H1 (cell line): ENCODE results near the gene NKAIN2. TPM values are rescaled to one million over a fixed set of nuclear protein-coding genes. Genes with fewer than 3 reads are reported as not detected.

Experiments
- CTCF ChIA-PET: fragments of 300-600 bp; sonication (Branson Sonifier 250); formaldehyde crosslinking; loops from one replicate; lab custom pipeline; 2021; ENCODE audit not compliant: partially characterized antibody; lab: Charles Lee
- POLR2A ChIA-PET: fragments of 300-600 bp; sonication (Branson Sonifier 250); formaldehyde crosslinking; loops from one replicate; lab custom pipeline; 2021; ENCODE audit warnings: inconsistent platforms; ENCODE audit not compliant: partially characterized antibody; lab: Charles Lee
- DNase-seq, 2 experiments: peaks; one replicate each; pipeline versions ENCODE4 v3.0.0 to v3.0.0-alpha.2; 2010 to 2022; ENCODE audit warnings: low spot score in 2 of 2, low read depth in 1 of 2, mixed read lengths in 1 of 2
- FAIRE-seq: peaks from 2 replicates; lab custom pipeline; 2011; peaks lifted over from hg19 to GRCh38; lab: Jason Lieb, UNC
- H2AFZ ChIP-seq: 2 replicates; pipeline ENCODE4 v1.8.1; 2012; ENCODE audit warnings: low read length, inconsistent platforms
- H2AK5ac ChIP-seq: 2 replicates; pipeline ENCODE4 v1.6.1; 2013; ENCODE audit warnings: low read depth, low read length
- H2BK120ac ChIP-seq: replicated peaks from 2 replicates; pipeline ENCODE3; 2013; ENCODE audit warnings: low read depth, low read length, inconsistent platforms
- H2BK12ac ChIP-seq: 2 replicates; pipeline ENCODE4 v1.6.1; 2013; ENCODE audit warnings: low read depth, low read length
- H2BK15ac ChIP-seq: 2 replicates; pipeline ENCODE4 v1.6.1; 2013; ENCODE audit warnings: low read length
- H2BK20ac ChIP-seq: 2 replicates; pipeline ENCODE4 v1.6.1; 2013; ENCODE audit warnings: low read length
- H2BK5ac ChIP-seq: 2 replicates; pipeline ENCODE4 v1.6.1; 2013; ENCODE audit warnings: low read depth, low read length
- H3K14ac ChIP-seq: 2 replicates; pipeline ENCODE4 v1.6.1; 2013; ENCODE audit warnings: inconsistent platforms; ENCODE audit not compliant: insufficient read length
- H3K18ac ChIP-seq: 2 replicates; pipeline ENCODE4 v1.6.1; 2013; ENCODE audit warnings: low read length; ENCODE audit errors: extremely low read depth
- H3K23ac ChIP-seq: 2 replicates; pipeline ENCODE4 v1.6.1; 2013; ENCODE audit warnings: inconsistent platforms; ENCODE audit not compliant: insufficient read length
- H3K23me2 ChIP-seq: 2 replicates; pipeline ENCODE4 v1.6.1; 2013; ENCODE audit warnings: low read depth, low read length
- H3K27ac ChIP-seq: 2 replicates; pipeline ENCODE4 v1.6.1; 2011; ENCODE audit warnings: low read depth, low read length, inconsistent platforms
- H3K27me3 ChIP-seq, 4 experiments: replicated peaks in 1 of 4; 1 replicate in 1 of 4; 2 replicates in 3 of 4; pipeline versions ENCODE4 v1.6.1 to v1.8.1; 2011 to 2013; ENCODE audit warnings: low read length in 3 of 4, mild to moderate bottlenecking in 3 of 4, inconsistent platforms in 2 of 4, mixed read lengths in 2 of 4, moderate library complexity in 1 of 4; ENCODE audit not compliant: control insufficient read depth in 3 of 4, insufficient read depth in 3 of 4; ENCODE audit errors: extremely low read depth in 1 of 4
- H3K36me3 ChIP-seq, 4 experiments: 2 replicates each; pipeline versions ENCODE4 v1.6.1 to v1.8.1; 2011 to 2013; ENCODE audit warnings: mild to moderate bottlenecking in 4 of 4, low read length in 3 of 4, moderate library complexity in 2 of 4, control low read depth in 1 of 4, inconsistent platforms in 1 of 4; ENCODE audit not compliant: insufficient read depth in 4 of 4, control insufficient read depth in 2 of 4
- H3K4ac ChIP-seq: replicated peaks from 2 replicates; pipeline ENCODE3; 2013; ENCODE audit warnings: low read length, low read depth, mixed read lengths, inconsistent platforms; ENCODE audit not compliant: insufficient read length
- H3K4me1 ChIP-seq, 4 experiments: replicated peaks in 1 of 4; 1 replicate in 1 of 4; 2 replicates in 3 of 4; pipeline versions ENCODE4 v1.6.1 to v1.8.1; 2011 to 2013; ENCODE audit warnings: low read length in 3 of 4, inconsistent platforms in 2 of 4, mixed read lengths in 1 of 4; ENCODE audit not compliant: insufficient read depth in 4 of 4, control insufficient read depth in 3 of 4
- H3K4me2 ChIP-seq, 2 experiments: 2 replicates each; pipeline versions ENCODE4 v1.6.1 to v1.8.1; 2011 to 2013; ENCODE audit warnings: low read depth in 2 of 2, low read length in 2 of 2, control low read depth in 1 of 2, inconsistent platforms in 1 of 2, mild to moderate bottlenecking in 1 of 2; ENCODE audit not compliant: insufficient read depth in 1 of 2
- H3K4me3 ChIP-seq, 4 experiments: fragments of 200-600, 300-600 bp in 1 of 4; sonication (generic), shearing (Covaris generic), sonication (Bioruptor Twin) in 1 of 4; 2 replicates each; pipeline versions ENCODE4 v1.5.1 to v1.8.1; 2011 to 2016; ENCODE audit warnings: low read length in 4 of 4, low read depth in 3 of 4, control low read depth in 2 of 4, inconsistent platforms in 2 of 4, mild to moderate bottlenecking in 2 of 4, mixed read lengths in 1 of 4, moderate library complexity in 1 of 4; ENCODE audit not compliant: insufficient read depth in 2 of 4; ENCODE audit errors: extremely low read depth in 1 of 4
- H3K56ac ChIP-seq: replicated peaks from 2 replicates; pipeline ENCODE3; 2013; ENCODE audit warnings: low read depth, mild to moderate bottlenecking, mixed read lengths, low read length, inconsistent platforms; ENCODE audit not compliant: insufficient read length
- H3K79me1 ChIP-seq: 2 replicates; pipeline ENCODE4 v1.6.1; 2013; ENCODE audit warnings: low read depth, low read length, control low read depth
- H3K79me2 ChIP-seq, 2 experiments: 2 replicates each; pipeline versions ENCODE4 v1.6.1 to v1.8.1; 2012 to 2013; ENCODE audit warnings: low read length in 2 of 2, mild to moderate bottlenecking in 2 of 2, inconsistent platforms in 1 of 2; ENCODE audit not compliant: insufficient read depth in 2 of 2, control insufficient read depth in 1 of 2
- H3K9ac ChIP-seq, 4 experiments: replicated peaks in 1 of 4; 1 replicate in 1 of 4; 2 replicates in 3 of 4; pipeline versions ENCODE4 v1.6.1 to v1.8.1; 2011 to 2013; ENCODE audit warnings: low read depth in 3 of 4, low read length in 3 of 4, control low read depth in 2 of 4, mild to moderate bottlenecking in 2 of 4, moderate library complexity in 2 of 4, inconsistent platforms in 1 of 4; ENCODE audit errors: extremely low read depth in 1 of 4
- H3K9me3 ChIP-seq, 2 experiments: 2 replicates each; pipeline versions ENCODE4 v1.6.1 to v1.8.1; 2012 to 2013; ENCODE audit warnings: mild to moderate bottlenecking in 2 of 2, moderate library complexity in 2 of 2, control low read depth in 1 of 2, inconsistent platforms in 1 of 2, low read depth in 1 of 2, low read length in 1 of 2, mixed read lengths in 1 of 2; ENCODE audit not compliant: insufficient read depth in 2 of 2
- H4K20me1 ChIP-seq, 2 experiments: replicated peaks in 1 of 2; 2 replicates each; pipeline versions ENCODE3 to v1.8.1; 2011 to 2013; ENCODE audit warnings: inconsistent platforms in 2 of 2, low read length in 2 of 2, mild to moderate bottlenecking in 1 of 2; ENCODE audit not compliant: insufficient read depth in 2 of 2, control insufficient read depth in 1 of 2
- H4K5ac ChIP-seq: 2 replicates; pipeline ENCODE4 v1.6.1; 2013; ENCODE audit warnings: low read length, low read depth, mixed read lengths, inconsistent platforms; ENCODE audit not compliant: insufficient read length
- H4K8ac ChIP-seq: 2 replicates; pipeline ENCODE4 v1.8.0; 2013; ENCODE audit warnings: mild to moderate bottlenecking, moderate library complexity, low read length, inconsistent platforms; ENCODE audit not compliant: insufficient read depth; ENCODE audit errors: extremely low read depth
- H4K91ac ChIP-seq: replicated peaks from 2 replicates; pipeline ENCODE3; 2013; ENCODE audit warnings: low read length, mixed read lengths, inconsistent platforms; ENCODE audit not compliant: insufficient read length
- RFX5 ChIP-seq: IDR thresholded peaks from 2 replicates; pipeline ENCODE4 v1.6.1; 2011; ENCODE audit warnings: low read depth, low read length, improper control_type of control experiment, borderline replicate concordance
- WGBS, 2 experiments: shearing (Covaris generic) in 1 of 2; methylation state at CpG; one replicate each; pipeline versions ENCODE4 v1.1.6 to v1.1.7; 2013 to 2015; ENCODE audit warnings: low lambda C conversion rate in 2 of 2, mixed read lengths in 2 of 2, inconsistent platforms in 1 of 2, low coverage in 1 of 2, missing lambda C conversion rate in 1 of 2; ENCODE audit not compliant: insufficient replicate concordance in 2 of 2, insufficient coverage in 1 of 2, insufficient read length in 1 of 2; ENCODE audit errors: extremely low coverage in 1 of 2, missing lambda C conversion rate in 1 of 2; 5-methylcytosine and 5-hydroxymethylcytosine counted together
- polyA plus RNA-seq, 7 experiments: library from polyadenylated mRNA; depleted of rRNA in 3 of 7; stranded (reverse) in 5 of 7; unstranded in 2 of 7; fragments of >200 nt in 5 of 7; fragments of 200-250 nt in 2 of 7; gene quantifications; 1 replicate in 5 of 7; 2 replicates in 1 of 7; 4 replicates in 1 of 7; pipeline versions ENCODE4 v1.2.1 to v1.2.3, GENCODE V29; 2011 to 2013; ENCODE audit warnings: missing spikeins in 2 of 7, mixed read lengths in 2 of 7
- total RNA-seq: library from RNA; stranded (reverse); fragmentation: NEBNext Ultra II Directional; extraction: Animal tissue kit (Norgen Biotek cat#: 25700); gene quantifications from 2 replicates; pipeline ENCODE4 v1.2.1, GENCODE V29; 2021

The NKAIN2 gene
- total and polyA plus RNA-seq, 2 of the 8 experiments (the other 6 are each of a cell fraction or from before 2014, with no cell fraction given) = 0.20 to 0.34 TPM

DNA sequence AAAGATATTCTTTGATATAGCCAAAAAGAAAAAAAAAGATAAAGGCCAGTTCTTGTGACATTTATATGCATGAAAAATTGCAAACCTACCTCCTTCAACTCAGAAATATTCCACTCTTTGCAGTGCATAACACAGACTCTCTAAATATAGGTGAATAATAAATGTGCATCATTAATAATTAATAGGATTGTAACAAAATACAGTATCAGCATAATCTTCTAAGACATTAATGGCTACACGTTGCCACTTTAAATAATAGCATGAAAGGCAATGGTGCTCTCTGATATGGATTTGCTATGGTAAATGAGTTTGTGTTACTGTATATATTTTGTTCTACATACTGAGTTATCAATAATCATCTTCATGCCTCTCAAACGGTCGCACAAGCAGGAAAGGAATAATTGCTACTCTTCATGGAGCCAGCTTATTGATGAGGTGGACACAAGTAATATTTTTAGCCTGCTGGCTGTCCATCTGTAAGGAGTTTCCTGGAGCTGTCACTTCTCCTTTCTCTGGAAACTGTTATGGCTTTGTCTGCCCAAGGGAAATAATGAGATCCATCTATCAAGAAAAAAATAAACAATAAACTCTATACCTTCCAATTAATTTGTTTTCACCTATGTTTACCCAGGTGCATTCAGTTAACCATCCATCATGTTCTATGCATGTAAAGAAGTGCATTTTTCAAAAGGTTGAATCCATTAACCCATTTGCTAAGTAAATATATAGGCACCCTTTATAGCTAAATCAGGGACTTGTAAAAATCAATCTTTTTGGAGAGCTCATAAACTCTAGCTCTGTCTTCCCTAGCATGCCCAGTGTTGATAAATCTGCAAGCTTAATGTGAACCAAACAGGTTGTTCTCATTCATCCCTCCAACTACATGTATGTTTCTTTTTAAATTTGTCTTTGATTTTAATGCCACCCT, 253.0 kb downstream of the NKAIN2 start:
- no peaks in the 10 kb centered on the region for H3K4me1 ChIP-seq
- no peak overlapping the region for H2BK12ac ChIP-seq
- H3K14ac ChIP-seq = no peak overlapping the region
- no peak overlapping the region for H3K23ac ChIP-seq
- no peak overlapping the region for H3K9ac ChIP-seq
- H4K20me1 ChIP-seq = no peaks in the 10 kb centered on the region
- H3K56ac ChIP-seq = no peak overlapping the region
- no peaks in the 10 kb centered on the region for H3K27me3 ChIP-seq
- H3K4me2 ChIP-seq = no peak overlapping the region
- H2BK20ac ChIP-seq = no peak overlapping the region
- H3K36me3 ChIP-seq = no peaks in the 10 kb centered on the region
- H4K8ac ChIP-seq = no peak overlapping the region
- no peaks in the 10 kb centered on the region for H3K23me2 ChIP-seq
- TF ChIP-seq RFX5 = no peak
- TF ChIP-seq, all 59 proteins: peak for 0
- Histone ChIP-seq H2BK5ac (no peak overlapping the region), H2AK5ac (no peak overlapping the region), H3K27ac (no peak overlapping the region), H3K79me1 (no peaks in the 10 kb centered on the region), H3K79me2 (no peaks in the 10 kb centered on the region), H4K91ac (no peak overlapping the region), H3K18ac (no peak overlapping the region), H4K5ac (no peak overlapping the region), H3K9me3 (no peaks in the 10 kb centered on the region), H2BK15ac (no peak overlapping the region), H3K4ac (no peak overlapping the region), H2AFZ (no peak overlapping the region), H3K4me3 (no peak overlapping the region), H2BK120ac (no peak overlapping the region)
- DNase-seq (no peak), FAIRE-seq (no peak)
- CTCF ChIA-PET = no interaction called here
- WGBS, 2 experiments = 82% methylated on average over 3 of the region's 3 CpGs; no CpG with 5 or more reads in 1 of the 2 experiments
- POLR2A ChIA-PET = no interaction called here
